PC-9 (cell line): ENCODE data around the gene SLC44A5.

ENCODE experiments used
- CTCF ChIP-seq: fragments of 200-600 bp; sonication (generic); conservative IDR thresholded peaks from 2 replicates; pipeline ENCODE4 v1.6.1; 2017; ENCODE audit warnings: mixed run types, antibody characterized with exemption, mild to moderate bottlenecking, moderate library complexity
- EZH2 ChIP-seq: fragments of 200-600 bp; sonication (generic); IDR thresholded peaks from 2 replicates; pipeline ENCODE4 v1.8.0; 2017; ENCODE audit warnings: antibody characterized with exemption, low read depth

- TF ChIP-seq CTCF (no peak), EZH2 (no peak)
Observed at GRCh38 chr1:75423136-75423535, 187.8 kb downstream of the SLC44A5 start.
